Subcutaneous adipose tissue (tissue), 4 donors: Measurements from ENCODE around the gene ZNF3. TPM values are rescaled to one million over a fixed set of nuclear protein-coding genes. Genes with fewer than 3 reads are reported as not detected.

Experiments used
- CTCF ChIP-seq: fragments of 450-650 bp; IDR thresholded peaks from one replicate; pipeline ENCODE4 v1.5.1; 2016; ENCODE audit warnings: low read depth, mild to moderate bottlenecking, control low read depth, antibody characterized with exemption, moderate library complexity
- total RNA-seq, 4 donors: library from RNA; depleted of rRNA; stranded (reverse); fragments of >200 nt; gene quantifications; one replicate each; pipeline ENCODE4 v1.1.0, GENCODE V29; 2016

The ZNF3 gene
- total RNA-seq, 4 donors from 2014 or later = 14.8 to 29.3 (median 25.2) TPM

DNA sequence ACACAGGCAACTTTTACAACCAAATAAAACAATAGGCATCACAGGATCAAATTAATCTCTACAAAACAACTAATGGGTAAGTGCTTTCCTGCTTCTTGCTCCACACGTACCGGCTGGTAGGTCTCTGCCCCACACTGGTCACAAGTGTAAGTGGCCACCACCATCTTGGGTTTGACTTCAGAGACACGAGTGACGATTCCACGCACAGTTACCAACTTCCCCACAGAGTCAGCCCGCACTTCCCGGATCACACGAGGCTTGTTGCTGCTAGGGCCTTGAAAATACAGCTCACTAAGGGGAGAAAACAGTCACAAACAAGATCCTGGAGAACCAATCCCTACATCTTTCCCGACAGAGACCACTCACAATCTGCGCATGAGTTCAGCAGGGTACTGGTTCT lies 17.4 kb upstream of the ZNF3 start:
- TF ChIP-seq CTCF = no peak

DNA sequence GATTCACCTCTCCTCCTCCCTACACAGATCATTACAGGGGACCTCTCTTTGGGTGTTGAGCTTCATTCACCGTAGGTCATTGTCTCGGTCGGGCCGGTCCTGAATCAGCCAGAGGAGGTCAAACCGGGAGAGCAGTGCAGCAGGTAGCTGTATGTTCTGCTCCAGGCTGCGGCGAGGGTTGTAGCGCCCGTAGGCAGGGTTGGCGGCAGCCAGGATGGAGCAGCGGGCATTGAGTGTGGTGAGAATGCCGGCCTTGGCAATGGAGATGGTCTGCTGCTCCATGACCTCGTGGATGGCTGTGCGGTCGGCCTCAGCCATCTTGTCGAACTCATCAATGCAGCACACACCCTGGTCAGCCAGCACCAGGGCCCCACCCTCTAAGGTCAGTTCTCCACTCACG lies 14.2 kb upstream of the ZNF3 start:
- TF ChIP-seq CTCF = no peak

GRCh38 chr7:100095289-100095688 lies 13.8 kb upstream of the ZNF3 start:
- no peak for TF ChIP-seq CTCF

DNA sequence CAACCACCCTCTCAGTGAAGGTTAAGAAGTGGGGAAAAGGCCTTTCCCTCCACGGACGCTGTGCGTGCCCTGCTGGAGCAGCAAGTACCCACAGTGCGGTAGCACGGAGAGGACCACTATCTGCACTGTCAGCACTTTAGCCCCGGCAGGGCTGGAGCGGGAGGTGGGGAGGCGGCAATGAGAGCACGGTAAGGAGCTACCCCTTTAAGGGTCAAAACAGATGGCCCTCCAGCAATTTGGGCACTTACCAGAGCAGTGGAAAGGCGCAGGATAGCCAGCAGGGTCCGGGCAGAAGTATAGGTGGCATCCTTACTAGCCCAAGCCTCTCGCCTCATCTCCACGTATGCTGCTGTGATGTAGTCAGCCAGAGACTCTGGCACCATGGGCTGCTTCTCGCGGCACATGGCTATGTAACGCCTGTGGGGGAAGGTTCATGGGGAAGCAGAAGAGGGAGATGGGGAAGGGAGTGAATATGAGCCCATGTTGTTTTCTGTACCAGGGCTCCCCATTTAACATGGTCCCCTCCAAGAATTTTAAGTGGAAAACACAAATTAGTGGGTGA lies 12.5 kb upstream of the ZNF3 start:
- no peak for TF ChIP-seq CTCF

GRCh38 chr7:100093498-100093897 lies 12.0 kb upstream of the ZNF3 start:
- TF ChIP-seq CTCF = no peak

DNA sequence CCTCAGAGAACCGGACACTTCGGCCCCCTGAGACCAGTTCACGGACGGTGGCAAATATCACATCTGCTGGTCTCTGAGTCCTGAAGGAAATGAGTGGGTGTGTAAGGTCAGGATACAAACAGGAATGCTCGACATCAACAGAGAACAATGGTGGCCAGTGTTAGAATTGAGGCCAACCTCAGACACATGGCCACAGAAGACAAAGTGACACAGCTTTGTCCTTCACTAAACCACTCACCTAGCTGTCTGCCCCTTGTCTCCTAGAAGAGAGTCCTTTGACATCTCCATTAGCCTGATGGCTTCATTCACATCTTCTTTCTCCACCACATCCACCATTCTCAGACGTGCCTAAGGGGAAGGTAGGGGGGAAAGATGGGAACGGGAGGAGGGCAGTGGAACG lies 11.5 kb upstream of the ZNF3 start:
- no peak for TF ChIP-seq CTCF

DNA sequence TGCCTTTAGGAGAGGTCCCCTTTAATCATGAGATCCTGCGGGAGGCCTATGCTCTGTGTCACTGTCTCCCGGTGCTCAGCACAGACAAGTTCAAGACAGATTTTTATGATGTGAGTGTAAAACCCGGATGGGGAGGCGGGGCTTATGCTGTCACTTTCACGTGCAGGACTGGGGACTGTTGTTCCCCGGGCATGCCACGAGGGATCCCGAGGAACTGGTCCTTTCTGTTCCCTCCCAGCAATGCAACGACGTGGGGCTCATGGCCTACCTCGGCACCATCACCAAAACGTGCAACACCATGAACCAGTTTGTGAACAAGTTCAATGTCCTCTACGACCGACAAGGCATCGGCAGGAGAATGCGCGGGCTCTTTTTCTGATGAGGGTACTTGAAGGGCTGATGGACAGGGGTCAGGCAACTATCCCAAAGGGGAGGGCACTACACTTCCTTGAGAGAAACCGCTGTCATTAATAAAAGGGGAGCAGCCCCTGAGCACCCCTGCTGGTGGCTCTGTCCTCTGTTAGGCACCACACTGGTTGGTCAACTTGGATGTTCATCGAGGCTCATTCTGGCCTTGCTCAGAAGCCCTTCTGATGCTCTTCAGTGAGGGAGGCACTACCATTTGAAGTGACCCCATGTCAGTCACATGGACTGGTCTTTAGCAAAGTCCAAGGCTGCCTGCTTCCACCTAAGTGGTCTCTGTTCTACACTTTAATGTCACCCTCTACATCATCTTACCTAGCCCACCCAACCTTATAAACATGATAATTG lies 10.1 kb upstream of the ZNF3 start:
- TF ChIP-seq CTCF = no peak
